Endodermal cell (in vitro differentiated cells): ENCODE data around the gene SCGB1D1. TPM values are rescaled to one million over a fixed set of nuclear protein-coding genes. Genes with fewer than 3 reads are reported as not detected.

ENCODE experiments used
- DNase-seq: peaks from one replicate; pipeline ENCODE4 v3.0.0-alpha.2; 2017
- H3K27ac ChIP-seq: 2 replicates; pipeline ENCODE4 v1.5.1; 2013; ENCODE audit warnings: mild to moderate bottlenecking, low read depth, low read length, moderate library complexity
- H3K27me3 ChIP-seq: 2 replicates; pipeline ENCODE4 v1.6.1; 2013; ENCODE audit warnings: mild to moderate bottlenecking, low read length, moderate library complexity; ENCODE audit not compliant: insufficient read depth, control insufficient read depth, poor library complexity, severe bottlenecking
- H3K36me3 ChIP-seq: 2 replicates; pipeline ENCODE4 v1.7.0; 2013; ENCODE audit warnings: mild to moderate bottlenecking, low read length, moderate library complexity; ENCODE audit not compliant: control insufficient read depth, insufficient read depth
- H3K4me1 ChIP-seq: one replicate; pipeline ENCODE4 v1.7.0; 2013; ENCODE audit warnings: low read length; ENCODE audit not compliant: control insufficient read depth, insufficient read depth
- H3K4me3 ChIP-seq: 2 replicates; pipeline ENCODE4 v1.5.1; 2013; ENCODE audit warnings: mild to moderate bottlenecking, low read length, moderate library complexity
- H3K9ac ChIP-seq: 2 replicates; pipeline ENCODE4 v1.6.1; 2013; ENCODE audit warnings: mild to moderate bottlenecking, low read length, moderate library complexity; ENCODE audit not compliant: poor library complexity, severe bottlenecking; ENCODE audit errors: extremely low read depth
- H3K9me3 ChIP-seq: 2 replicates; pipeline ENCODE4 v1.6.1; 2013; ENCODE audit warnings: mild to moderate bottlenecking, low read length, moderate library complexity; ENCODE audit not compliant: control insufficient read depth
- H3K27ac Mint-ChIP-seq: 2 replicates; pipeline ENCODE4 v1.8.0; 2020; ENCODE audit warnings: mixed read lengths
- H3K27me3 Mint-ChIP-seq: 2 replicates; pipeline ENCODE4 v1.8.0; 2021; ENCODE audit warnings: mild to moderate bottlenecking, mixed read lengths; ENCODE audit not compliant: insufficient read depth
- H3K36me3 Mint-ChIP-seq: 2 replicates; pipeline ENCODE4 v1.8.0; 2020; ENCODE audit warnings: low read depth, mixed read lengths
- H3K4me1 Mint-ChIP-seq: 2 replicates; pipeline ENCODE4 v1.8.0; 2020; ENCODE audit warnings: mixed read lengths
- H3K4me3 Mint-ChIP-seq: 2 replicates; pipeline ENCODE4 v1.8.0; 2020; ENCODE audit warnings: mild to moderate bottlenecking, moderate library complexity, mixed read lengths
- H3K9me3 Mint-ChIP-seq: 2 replicates; pipeline ENCODE4 v1.8.0; 2020; ENCODE audit warnings: mild to moderate bottlenecking, mixed read lengths
- WGBS, 2 experiments: methylation state at CpG; one replicate each; pipeline versions ENCODE4 v1.1.5 to v1.1.7; 2013; ENCODE audit warnings: missing lambda C conversion rate in 2 of 2, mixed read lengths in 1 of 2; ENCODE audit not compliant: insufficient coverage in 1 of 2, insufficient read length in 1 of 2; 5-methylcytosine and 5-hydroxymethylcytosine counted together
- total RNA-seq, 2 donors: library from RNA; stranded (reverse); fragmentation: NEBNext Ultra II Directional in 1 of 2; extraction: Animal tissue kit (Norgen Biotek cat#: 25700) in 1 of 2; gene quantifications; 2 replicates in 1 of 2; 3 replicates in 1 of 2; pipeline ENCODE4 v1.2.1, GENCODE V29; 2021
- TF ChIP-seq, protein P1 (sequence below): fragments of 200-600 bp; sonication (generic); conservative IDR thresholded peaks from 2 replicates; pipeline ENCODE4 v1.5.0; 2021; ENCODE audit warnings: antibody characterized with exemption, mild to moderate bottlenecking

Gene SCGB1D1
- total RNA-seq, 2 donors from 2014 or later = not detected

DNA sequence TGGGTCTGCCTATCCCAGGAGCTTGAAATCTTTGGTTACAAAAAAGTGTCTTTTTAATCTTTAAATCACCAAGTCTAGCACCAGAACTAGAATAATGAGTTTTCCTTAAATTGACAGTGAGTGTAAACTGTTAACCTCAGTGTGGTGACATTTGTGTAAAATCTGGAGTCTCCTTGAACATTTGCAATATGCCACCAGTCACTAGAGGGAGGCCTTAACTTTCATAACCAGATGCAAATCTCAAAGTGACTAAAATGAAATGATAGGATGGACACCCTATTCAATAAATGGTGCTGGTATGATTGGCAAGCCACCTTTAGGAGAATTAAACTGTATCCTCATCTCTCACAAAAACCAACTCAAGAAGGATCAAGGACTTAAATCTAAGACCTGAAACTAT is 43.7 kb downstream of the SCGB1D1 start:
- Mint-ChIP-seq H3K36me3 (no peaks in the 10 kb centered on the region), H3K4me3 (no peak overlapping the region), H3K27ac (no peak overlapping the region), H3K9me3 (no peaks in the 10 kb centered on the region), H3K27me3 (peaks cover 4% of the 10 kb centered on the region), H3K4me1 (no peaks in the 10 kb centered on the region)
- Histone ChIP-seq H3K27me3 (peaks cover 44% of the 10 kb centered on the region), H3K4me1 (no peaks in the 10 kb centered on the region), H3K27ac (no peak overlapping the region), H3K4me3 (no peak overlapping the region), H3K9me3 (no peaks in the 10 kb centered on the region), H3K9ac (no peak overlapping the region), H3K36me3 (no peaks in the 10 kb centered on the region)
- TF ChIP-seq, protein P1, sequence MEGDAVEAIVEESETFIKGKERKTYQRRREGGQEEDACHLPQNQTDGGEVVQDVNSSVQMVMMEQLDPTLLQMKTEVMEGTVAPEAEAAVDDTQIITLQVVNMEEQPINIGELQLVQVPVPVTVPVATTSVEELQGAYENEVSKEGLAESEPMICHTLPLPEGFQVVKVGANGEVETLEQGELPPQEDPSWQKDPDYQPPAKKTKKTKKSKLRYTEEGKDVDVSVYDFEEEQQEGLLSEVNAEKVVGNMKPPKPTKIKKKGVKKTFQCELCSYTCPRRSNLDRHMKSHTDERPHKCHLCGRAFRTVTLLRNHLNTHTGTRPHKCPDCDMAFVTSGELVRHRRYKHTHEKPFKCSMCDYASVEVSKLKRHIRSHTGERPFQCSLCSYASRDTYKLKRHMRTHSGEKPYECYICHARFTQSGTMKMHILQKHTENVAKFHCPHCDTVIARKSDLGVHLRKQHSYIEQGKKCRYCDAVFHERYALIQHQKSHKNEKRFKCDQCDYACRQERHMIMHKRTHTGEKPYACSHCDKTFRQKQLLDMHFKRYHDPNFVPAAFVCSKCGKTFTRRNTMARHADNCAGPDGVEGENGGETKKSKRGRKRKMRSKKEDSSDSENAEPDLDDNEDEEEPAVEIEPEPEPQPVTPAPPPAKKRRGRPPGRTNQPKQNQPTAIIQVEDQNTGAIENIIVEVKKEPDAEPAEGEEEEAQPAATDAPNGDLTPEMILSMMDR = no peak
- no peak for DNase-seq

DNA sequence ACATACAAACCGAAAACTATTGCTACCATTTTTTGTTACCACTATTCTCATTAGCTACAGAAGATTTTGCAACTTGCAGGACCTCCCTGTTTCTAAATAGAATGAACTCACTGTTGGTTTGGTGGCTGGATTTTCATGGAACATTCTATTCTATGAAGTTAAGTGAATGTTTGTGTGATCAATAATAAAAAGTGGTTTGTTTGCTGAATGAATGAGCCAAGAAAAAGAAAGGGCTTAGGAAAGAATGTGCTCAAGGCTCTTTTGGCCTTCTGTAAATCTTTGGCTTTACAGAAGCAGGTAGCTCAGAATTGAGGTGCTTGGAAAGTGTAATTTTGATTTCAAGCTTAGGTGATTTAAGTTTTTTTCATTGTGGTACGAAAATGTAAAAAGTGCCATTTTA is 46.2 kb downstream of the SCGB1D1 start:
- no peaks in the 10 kb centered on the region for H3K4me1 Mint-ChIP-seq
- no peak overlapping the region for H3K27ac ChIP-seq
- no peak overlapping the region for H3K4me3 ChIP-seq
- no peaks in the 10 kb centered on the region for H3K36me3 Mint-ChIP-seq
- no peaks in the 10 kb centered on the region for H3K9me3 Mint-ChIP-seq
- H3K27ac Mint-ChIP-seq = no peak overlapping the region
- no peak for DNase-seq
- no peaks in the 10 kb centered on the region for H3K4me1 ChIP-seq
- peaks cover 49% of the 10 kb centered on the region for H3K27me3 ChIP-seq
- H3K4me3 Mint-ChIP-seq = no peak overlapping the region
- 59 to 70% methylated on average over 1 to 2 of the region's 2 CpGs for WGBS, 2 experiments
- H3K27me3 Mint-ChIP-seq = peaks cover 10% of the 10 kb centered on the region
- TF ChIP-seq, protein P1 = no peak
- H3K9ac ChIP-seq = no peak overlapping the region
- no peaks in the 10 kb centered on the region for H3K9me3 ChIP-seq
- H3K36me3 ChIP-seq = no peaks in the 10 kb centered on the region

DNA sequence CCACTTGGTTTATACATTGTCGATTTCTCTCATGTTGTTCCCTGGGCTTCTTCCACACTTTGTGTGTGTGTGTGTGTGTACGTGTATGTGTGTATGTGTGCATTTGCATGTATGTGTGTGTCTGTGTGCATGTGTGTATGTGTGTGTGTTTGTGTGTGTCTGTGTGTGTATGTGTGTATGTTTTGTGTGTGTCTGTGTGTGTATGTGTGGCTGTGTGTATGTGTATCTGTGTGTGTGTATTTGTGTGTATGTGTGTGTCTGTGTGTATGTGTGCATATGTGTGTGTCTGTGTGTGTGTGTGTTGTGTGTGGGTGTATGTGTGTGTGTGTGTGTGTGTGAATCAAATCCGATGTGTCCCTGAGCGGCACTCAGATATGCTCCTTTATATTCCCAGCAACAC is 47.5 kb downstream of the SCGB1D1 start:
- Mint-ChIP-seq H3K4me3 (no peak overlapping the region), H3K27me3 (peaks cover 10% of the 10 kb centered on the region), H3K36me3 (no peaks in the 10 kb centered on the region), H3K27ac (no peak overlapping the region), H3K9me3 (no peaks in the 10 kb centered on the region), H3K4me1 (peaks cover 7% of the 10 kb centered on the region)
- WGBS, 2 experiments = 0 to 44% methylated on average over 1 to 3 of the region's 4 CpGs
- Histone ChIP-seq H3K9me3 (no peaks in the 10 kb centered on the region), H3K27me3 (peaks cover 49% of the 10 kb centered on the region), H3K4me1 (no peaks in the 10 kb centered on the region), H3K9ac (no peak overlapping the region), H3K27ac (no peak overlapping the region), H3K4me3 (no peak overlapping the region), H3K36me3 (no peaks in the 10 kb centered on the region)
- DNase-seq = no peak
- TF ChIP-seq, protein P1 = no peak
